HG02571 (cell line): ENCODE measurements around the gene METTL9.
"Not testable (repeated sequence)": the region's sequence is repeated elsewhere in the genome, so short reads cannot be mapped to it uniquely, and the experiment has no call there.

ENCODE experiments used
- ATAC-seq: cut with Tn5 transposase; IDR thresholded peaks from one replicate; pipeline ENCODE4 v1.9.1; 2021; ENCODE audit warnings: mild to moderate bottlenecking, moderate library complexity; ENCODE audit not compliant: unreplicated experiment

METTL9 gene

DNA sequence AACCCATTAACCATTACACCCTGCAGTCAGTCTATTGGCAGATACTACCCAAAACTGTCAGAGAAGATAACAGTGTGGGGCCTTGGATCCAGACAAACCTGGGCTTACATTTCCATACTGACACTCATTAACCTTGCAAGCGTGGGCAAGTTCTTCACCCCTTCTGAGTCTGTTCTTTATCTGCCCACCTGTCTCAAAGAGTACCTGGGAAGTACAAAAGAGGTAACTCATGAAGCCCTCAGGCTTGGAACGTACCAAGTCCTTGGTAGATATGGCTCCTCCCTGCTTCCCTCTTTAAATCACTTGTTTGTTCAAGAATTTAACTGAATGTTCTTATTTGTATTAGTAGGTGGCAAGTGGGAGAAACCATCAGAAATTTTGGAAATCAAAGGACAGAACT is 55.5 kb downstream of the METTL9 start:
- ATAC-seq = no peak

DNA sequence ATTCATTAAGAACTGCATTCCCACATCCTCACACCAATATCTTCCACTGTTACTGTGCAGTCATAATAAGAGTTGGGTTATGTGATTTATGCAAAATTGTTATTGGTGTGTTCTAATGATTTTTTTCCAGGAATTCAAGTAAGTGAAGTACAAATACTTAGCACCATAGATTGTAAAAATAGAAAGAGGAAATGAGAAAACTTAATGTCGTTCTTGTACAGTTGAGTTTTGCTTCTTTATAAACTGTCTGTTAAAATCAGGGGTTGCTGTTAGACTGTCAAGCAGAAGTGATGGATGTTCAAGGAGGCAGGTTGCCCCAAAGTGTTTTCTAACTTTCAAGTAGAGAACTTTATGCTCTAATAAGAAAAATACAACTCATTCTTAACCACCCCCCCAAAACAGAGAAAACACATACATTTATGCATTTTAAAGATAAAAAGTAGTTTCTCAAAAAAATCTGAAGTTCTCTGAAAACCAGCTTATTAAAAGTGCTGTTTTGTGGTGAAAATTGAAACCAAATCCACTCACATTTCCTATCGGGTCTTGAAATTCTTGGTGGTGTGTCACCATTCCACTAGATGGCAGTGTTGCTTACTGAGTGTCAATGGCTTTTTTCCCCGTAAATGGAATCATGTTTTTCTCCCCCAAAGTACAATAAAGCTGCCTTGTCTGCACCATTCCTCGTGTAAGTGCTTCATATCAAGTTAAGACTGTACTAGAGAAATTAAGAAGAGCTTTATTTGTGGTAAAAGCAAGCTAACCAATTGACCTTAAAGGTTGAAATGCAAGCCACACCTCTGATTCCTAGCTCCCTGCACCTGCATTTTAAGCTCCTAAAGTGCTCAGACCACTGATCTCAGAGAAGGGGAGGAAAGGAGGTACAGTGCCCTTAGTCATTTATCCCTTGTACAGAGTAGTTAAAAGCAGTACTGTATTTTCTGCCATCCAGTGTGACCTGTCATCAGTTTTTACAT is 57.7 kb downstream of the METTL9 start:
- ATAC-seq = no peak

DNA sequence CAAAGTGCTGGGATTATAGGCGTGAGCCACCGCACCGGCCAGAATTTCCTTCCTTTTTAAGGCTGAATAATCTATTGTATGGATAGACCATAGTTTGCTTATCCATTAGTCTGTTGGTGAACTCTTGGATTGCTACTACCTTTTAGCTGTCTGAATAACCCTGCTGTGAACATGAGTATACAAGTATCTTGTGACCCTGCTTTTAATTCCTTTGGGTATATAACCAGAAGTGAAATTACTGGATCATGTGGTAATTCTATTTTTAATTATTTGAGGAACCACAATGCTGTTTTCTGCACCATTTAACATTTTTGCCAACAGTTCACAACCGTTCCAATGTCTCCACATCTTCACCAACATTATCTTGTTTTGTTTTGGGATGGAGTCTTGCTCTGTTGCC is 59.7 kb downstream of the METTL9 start:
- ATAC-seq = no peak

DNA sequence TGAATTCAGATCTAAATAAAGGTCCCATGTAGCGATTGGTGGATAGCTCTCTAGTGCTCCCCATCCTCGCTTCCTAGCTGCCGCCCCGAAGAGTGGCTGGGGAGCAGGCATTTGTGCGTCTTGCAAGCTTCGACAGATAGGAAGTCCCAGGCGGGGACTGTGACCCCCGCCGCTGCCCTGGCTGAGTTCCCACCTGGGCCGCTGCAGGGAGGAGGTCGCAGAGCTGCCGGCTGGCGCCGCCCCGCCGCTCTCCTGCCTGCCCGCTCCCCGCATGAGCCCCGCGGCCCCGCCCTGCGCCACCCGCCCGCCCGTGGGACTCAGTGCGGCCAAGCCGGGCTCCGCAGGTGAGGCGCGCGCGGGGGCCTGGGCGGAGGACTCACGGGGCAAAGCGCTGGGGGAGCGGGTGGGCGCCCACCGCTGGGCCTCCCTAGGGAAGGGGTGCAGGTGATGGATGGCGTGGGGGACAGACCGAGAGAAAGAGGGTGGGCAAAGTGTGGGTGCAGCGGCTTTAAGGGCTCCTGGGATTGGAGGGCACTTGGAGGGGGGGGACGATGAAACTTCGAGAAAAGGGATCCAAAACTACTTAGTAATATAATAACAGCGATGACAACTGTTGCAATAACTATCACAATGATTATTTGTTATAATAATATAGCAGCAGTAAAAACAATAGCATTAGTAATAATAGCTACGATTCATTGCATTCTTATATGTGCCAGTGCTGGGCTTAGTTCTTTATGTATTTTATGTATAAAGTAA is 64.7 kb downstream of the METTL9 start, which contains the start of gene OTOA:
OTOA (plus strand) TSS at position 80 of the 759 bp plus-strand sequence. CDS start 14,547 bp downstream, outside the sequence.
- ATAC-seq = no peak

DNA sequence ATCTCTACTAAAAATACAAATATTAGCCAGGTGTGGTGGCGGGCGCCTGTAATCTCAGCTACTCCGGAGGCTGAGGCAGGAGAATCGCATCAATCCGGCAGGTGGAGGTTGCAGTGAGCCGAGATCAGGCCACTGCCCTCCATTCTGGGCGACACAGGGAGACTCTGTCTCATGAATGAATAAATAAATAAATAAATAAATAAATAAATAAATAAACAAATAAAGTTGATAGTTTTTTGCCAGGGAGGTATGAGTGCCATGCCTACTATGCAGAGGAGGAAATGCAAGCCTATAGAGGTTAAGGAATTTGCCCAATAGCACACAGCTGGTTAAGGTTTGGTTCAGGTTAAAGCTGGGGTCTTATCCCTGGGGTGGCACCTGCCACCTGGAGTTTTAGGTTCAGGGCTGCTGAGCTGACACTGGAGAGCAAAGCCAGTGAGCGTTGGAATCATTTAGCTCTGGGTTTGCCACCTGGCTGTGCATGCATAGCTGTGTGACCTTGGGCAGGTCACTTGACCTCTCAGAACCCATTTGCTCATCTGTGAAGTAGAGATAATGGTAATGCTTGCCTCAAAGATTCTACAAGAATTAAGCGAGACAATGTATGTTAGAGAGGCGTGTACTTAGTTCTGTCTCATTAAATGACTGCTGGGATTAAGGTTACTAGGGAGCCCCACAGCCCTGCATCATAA is 65.6 kb downstream of the METTL9 start:
- no peak for ATAC-seq

DNA sequence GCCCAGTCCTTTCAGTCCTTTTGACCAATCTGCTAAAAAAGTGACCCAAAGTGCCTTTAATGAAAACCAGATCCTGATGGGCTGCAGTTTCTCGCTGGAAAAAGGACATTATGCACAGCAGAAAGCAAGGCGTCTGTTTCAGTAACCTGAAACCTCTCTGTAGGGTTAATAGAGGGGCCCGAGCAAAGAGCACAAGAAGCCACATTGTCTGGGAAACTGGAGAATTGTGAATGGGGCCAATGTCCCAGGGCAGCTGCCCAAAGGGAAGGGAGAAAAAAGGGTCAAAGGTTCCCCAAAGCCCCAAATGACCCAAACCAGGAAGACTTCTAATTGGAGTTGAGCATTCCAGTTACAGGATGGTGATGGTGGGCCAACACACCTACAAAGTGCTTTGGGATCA is 67.4 kb downstream of the METTL9 start:
- no peak for ATAC-seq

DNA sequence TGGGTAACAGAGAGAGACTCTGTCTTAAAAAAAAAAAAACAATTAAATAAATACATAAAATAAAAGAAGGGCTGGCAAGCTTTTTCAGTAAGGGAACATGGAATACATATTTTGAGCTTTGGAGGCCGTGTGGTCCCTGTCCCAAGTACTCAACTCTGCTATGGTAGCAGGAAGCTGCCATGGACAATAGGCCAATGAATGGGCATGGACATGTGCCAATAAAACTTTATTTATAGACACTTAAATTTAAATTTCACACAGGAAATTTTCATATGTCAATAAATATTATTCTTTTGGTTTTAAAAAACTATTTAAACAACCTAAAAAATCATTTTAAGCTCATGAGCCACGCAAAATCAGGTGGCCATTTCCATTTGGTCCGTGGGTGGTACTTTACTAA is 68.2 kb downstream of the METTL9 start:
- no peak for ATAC-seq

DNA sequence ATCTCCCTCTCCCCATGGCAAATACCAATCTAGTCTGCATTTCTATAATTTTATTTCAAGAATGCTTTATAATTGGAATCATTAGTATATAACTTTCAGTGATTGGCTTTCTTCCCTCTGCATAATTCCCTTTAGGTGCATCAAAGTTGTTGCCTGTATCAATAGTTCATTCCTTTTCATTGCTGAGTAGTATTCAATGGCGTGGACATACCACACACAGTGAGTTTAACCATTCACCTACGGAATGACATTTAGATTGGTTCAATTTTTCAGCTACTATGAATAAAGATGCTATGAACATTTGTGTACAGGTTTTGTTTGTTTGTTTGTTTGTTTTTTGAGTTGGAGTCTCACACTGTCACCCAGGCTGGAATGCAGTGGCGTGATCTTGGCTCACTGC is 74.1 kb downstream of the METTL9 start:
- ATAC-seq = no peak

DNA sequence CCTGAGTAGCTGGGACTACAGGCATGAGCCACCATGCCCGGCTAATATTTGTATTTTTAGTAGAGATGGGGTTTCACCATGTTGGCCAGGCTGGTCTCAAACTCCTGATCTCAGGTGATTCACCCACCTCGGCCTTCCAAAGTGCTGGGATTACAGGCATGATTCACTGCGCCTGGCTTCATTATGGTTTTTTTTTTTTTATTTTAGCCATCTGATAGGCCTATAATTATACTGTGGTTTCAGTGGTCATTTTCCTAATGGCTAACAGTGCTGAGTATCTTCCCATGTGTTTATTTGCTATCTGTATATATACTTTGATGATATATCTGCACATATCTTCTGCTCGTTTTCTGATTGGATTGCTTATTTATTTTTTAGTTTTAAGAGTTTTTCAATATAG is 75.1 kb downstream of the METTL9 start:
- ATAC-seq = not testable (repeated sequence)

DNA sequence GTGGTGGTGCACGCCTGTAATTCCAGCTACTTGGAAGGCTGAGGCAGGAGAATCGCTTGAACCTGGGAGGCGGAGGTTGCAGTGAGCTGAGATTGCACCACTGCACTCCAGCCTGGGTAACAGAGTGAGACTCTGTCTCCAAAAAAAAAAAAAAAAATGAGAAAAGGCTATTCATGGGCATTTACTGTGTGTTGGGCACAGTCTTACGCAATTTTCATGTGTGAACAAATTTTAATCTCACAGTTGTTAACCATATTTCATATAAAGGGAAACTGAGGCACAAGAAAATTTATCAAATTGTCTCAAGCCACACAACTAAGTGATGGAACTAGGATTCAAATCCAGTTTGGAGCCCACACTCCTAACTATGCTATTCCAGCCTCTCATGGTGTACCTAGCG is 81.3 kb downstream of the METTL9 start:
- ATAC-seq = not testable (repeated sequence)

DNA sequence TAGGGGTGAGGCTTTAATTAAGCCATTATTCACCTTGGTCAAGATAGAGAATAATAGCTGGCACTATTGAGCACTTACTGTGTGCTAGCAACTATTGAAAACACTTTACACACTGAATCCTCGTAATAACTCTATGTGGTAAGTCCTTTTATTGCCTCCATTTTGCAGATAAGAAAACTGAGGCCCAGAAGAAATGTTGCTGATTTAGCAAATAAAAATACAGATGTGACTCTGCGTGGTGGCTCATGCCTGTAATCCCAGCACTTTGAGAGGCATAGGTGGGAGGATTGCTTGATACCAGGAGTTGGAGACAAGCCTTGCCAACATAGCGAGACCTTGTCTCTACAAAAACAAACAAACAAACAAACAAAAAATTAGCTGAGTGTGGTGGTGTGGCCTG is 83.8 kb downstream of the METTL9 start:
- ATAC-seq = no peak

DNA sequence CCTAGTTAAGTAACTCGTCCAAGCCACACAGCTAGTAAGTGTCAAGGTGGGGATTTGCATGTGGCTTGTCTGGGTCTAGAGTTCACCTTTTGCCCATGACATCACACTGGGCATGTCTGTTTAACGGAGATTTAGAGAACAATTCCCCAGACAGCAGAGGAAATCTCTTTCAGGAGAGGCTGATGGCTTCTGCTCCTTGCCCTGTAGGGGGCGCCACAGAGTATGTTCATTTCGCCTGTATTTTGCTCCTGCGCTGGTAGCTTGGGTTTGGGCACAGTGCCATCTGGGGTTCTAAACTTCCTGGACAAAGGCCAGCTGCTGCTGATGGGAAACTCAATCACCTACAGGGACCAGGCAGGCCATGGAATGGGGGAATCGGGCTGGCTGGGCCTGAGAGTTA is 84.8 kb downstream of the METTL9 start:
- ATAC-seq = no peak

DNA sequence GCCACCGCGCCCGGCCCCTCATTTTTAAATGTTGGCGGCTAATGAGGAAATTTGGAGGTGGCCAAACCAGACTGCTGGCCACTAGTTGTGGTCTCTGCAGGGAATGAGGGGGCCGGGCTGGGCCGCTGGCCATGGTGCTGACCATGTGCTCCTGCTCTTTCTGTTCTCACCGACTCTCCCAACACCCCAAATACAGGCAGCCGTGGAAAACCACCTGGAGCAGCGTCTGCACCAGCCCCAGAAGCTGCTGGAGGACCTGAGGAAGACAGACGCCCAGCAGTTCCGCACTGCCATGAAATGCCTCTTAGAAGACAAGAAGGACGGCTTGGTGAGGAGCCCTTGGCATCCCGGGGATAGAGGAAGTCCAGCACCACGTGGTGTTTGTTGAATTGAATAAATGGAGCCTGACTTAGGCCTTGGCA is 85.7 kb downstream of the METTL9 start:
- no peak for ATAC-seq

DNA sequence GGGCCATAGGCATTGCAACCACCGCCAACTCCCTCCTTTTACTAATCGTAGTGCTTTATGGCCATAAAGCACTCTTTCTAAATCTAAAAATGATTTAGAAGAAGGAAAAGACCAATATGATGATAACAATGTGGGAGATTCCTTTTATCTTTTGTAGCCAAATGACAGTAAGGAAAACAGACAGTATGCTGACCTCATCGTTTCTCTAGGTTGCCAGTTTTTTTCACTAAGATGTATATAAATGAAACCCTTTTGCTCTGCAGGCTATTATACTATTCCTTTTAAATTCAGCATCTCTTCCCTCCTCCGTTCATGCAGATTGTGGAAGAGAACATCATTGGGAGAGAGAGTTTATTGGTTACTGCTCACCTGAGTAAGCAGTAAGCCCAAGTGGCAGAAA is 89.7 kb downstream of the METTL9 start:
- no peak for ATAC-seq

DNA sequence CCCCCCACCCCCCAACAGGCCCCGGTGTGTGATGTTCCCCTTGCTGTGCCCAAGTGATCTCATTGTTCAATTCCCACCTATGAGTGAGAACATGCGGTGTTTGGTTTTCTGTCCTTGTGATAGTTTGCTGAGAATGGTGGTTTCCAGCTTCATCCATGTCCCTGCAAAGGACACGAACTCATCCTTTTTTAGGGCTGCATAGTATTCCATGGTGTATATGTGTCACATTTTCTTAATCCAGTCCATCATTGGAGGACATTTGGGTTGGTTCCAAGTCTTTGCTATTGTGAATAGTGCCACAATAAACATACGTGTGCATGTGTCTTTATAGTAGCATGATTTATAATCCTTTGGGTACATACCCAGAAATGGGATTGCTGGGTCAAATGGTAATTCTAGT is 91.6 kb downstream of the METTL9 start:
- ATAC-seq = not testable (repeated sequence)

DNA sequence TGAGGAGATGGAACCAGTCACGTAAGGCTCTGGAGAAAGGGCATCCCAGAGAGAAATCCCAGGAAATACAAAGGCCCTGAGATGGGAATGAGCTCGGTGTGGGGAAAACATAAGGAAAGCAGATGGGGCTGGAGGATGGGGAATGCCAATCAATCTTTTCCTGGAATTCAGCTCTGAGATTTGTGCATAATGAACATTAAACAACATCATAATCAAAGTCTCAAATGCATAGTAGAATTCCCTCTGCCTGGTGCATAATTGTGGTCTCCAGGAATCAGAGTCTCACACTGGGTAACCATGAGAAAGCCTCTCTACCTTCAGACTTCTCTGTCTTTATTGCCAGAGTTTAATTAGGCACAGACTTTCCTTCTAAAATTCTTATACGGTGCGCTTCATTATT is 95.2 kb downstream of the METTL9 start:
- ATAC-seq = no peak

DNA sequence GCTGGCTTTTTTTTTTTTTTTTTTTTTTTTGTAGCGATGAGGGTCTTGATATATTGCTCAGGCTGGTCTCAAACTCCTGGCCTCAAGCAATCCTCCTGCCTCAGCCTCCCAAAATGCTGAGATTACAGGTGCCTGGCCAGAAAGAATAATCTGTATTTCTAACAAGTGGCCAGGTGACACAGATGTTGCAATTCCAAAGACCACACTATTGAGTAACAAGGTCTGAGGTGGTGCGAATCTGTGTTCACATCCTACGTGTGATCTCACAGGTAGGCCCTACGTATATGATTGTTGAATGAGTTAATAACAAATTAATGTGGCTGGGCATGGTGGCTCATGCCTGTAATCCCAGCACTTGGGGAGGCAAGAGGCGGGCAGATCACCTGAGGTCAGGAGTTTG is 97.7 kb downstream of the METTL9 start:
- no peak for ATAC-seq

DNA sequence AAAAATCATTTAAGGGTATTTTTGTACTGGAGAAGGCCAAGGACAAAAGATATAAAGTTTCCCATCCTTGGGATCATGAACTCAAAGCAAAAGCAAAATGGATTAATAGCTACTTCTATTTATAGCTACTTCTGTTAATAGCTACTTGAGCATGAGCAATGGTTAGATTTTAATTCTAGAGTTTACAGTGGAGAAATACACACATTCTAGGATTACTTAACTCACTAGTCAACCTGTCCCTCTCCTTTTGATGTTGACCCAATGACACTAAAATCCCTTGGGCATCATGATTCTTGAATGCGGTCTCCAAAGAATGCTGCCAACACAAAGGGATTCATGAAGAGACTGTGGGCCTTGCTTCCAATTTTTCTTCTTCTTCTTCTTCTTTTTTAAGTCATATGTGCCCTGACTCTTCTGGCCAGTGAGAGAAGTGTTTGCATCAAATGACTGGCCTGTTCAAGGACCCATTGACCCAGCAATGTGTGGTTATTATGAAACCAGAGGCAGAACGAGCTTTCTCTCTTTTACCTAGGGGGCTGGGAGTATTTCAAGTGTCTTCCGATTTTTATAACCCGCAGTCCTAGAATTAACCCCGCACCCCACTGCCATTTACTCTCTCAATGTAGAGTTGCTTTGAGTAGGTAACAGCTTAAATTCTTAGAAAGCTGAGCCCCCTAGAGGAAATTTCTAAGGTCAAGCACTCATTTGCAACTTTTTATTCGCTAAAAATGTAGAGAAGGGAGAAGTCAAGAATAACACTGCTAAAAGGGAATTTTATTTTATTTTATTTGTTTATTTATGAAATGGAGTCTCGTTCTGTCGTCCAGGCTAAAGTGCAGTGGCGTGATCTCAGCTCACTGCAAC is 99.0 kb downstream of the METTL9 start:
- ATAC-seq = no peak

DNA sequence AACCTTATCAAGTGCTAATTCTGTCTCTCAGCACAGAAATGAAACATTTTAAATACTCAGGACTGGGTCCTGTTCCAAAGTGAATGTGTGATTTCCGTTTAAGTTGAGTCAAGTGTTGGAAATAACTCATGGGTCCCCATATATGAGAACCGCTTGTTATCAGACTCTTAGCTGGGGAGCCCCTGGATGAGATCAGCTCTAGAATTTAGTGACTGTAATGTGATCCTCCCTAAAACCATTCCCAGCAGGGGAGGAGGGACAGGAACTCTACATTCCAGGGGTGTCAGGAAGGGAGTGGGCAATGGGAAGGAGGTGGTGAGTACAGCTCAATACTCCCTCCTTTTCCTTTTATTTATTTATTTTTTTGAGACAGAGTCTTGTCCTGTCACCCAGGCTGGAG is 101.9 kb downstream of the METTL9 start:
- ATAC-seq = no peak

DNA sequence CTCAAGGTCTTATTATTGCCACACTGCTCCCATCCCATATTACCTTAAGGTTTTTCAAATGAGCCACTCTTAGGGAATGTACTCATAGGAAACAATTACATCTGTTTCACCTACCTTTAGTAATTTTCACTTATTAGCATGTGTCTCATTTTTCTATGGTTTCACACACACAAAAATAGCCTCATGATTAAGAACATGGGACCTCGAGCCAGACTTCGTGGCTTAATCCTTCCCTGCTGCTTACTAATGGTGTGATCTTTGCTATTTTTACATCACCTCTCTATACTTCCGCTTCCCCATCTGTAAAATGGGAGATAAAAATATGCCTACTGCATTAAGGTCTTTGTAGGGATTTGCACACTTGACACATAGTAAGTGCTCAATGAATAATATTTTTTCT is 102.9 kb downstream of the METTL9 start:
- no peak for ATAC-seq
